Subcutaneous abdominal adipose tissue (tissue), 5 donors: ENCODE data around the gene MAP7D1.

Source experiments
- H3K27ac ChIP-seq: one replicate; pipeline ENCODE4 v1.7.0; 2013; ENCODE audit warnings: low read depth, mild to moderate bottlenecking, inconsistent platforms, low read length, moderate library complexity
- H3K27me3 ChIP-seq, 5 donors: one replicate each; pipeline ENCODE4 v1.7.0; 2013; ENCODE audit warnings: low read length in 5 of 5, inconsistent platforms in 1 of 5; ENCODE audit not compliant: control insufficient read depth in 5 of 5, insufficient read depth in 4 of 5
- H3K36me3 ChIP-seq, 5 donors: one replicate each; pipeline ENCODE4 v1.7.0; 2013; ENCODE audit warnings: low read length in 5 of 5; ENCODE audit not compliant: control insufficient read depth in 5 of 5, insufficient read depth in 5 of 5
- H3K4me1 ChIP-seq, 5 donors: one replicate each; pipeline ENCODE4 v1.7.0; 2013; ENCODE audit warnings: low read length in 5 of 5, mild to moderate bottlenecking in 3 of 5, moderate library complexity in 1 of 5; ENCODE audit not compliant: control insufficient read depth in 5 of 5, insufficient read depth in 5 of 5
- H3K4me3 ChIP-seq, 5 donors: one replicate each; pipeline ENCODE4 v1.7.0; 2013; ENCODE audit warnings: low read length in 5 of 5, low read depth in 1 of 5
- H3K9ac ChIP-seq, 5 donors: one replicate each; pipeline ENCODE4 v1.7.0; 2013; ENCODE audit warnings: low read length in 5 of 5, mild to moderate bottlenecking in 4 of 5, moderate library complexity in 3 of 5
- H3K9me3 ChIP-seq, 5 donors: one replicate each; pipeline ENCODE4 v1.7.0; 2013; ENCODE audit warnings: low read length in 5 of 5; ENCODE audit not compliant: control insufficient read depth in 5 of 5
- donor health status: healthy.
- donor health status: healthy.
- donor health status: healthy.
- donor health status: healthy.
- donor health status: healthy.

The MAP7D1 gene

GRCh38 chr1:36175137-36176095 is 19.5 kb downstream of the MAP7D1 start:
- H3K9ac ChIP-seq, result no peak overlapping the region
- no peaks in the 10 kb centered on the region for H3K27me3 ChIP-seq
- peaks cover 0 to 24% (median 5%) of the 10 kb centered on the region in 5 donors for H3K4me1 ChIP-seq
- H3K36me3 ChIP-seq, result peaks cover 9 to 100% (median 96%) of the 10 kb centered on the region in 5 donors
- peak overlapping the region; percentile 30 for H3K27ac ChIP-seq
- no peak overlapping the region for H3K4me3 ChIP-seq
- H3K9me3 ChIP-seq, result no peaks in the 10 kb centered on the region

- Histone ChIP-seq H3K9me3 (no peaks in the 10 kb centered on the region), H3K9ac (no peak overlapping the region), H3K4me1 (peaks cover 0 to 16% (median 5%) of the 10 kb centered on the region in 5 donors), H3K27me3 (no peaks in the 10 kb centered on the region), H3K4me3 (no peak overlapping the region), H3K27ac (peak overlapping the region; percentile 9), H3K36me3 (peaks cover 9 to 100% (median 96%) of the 10 kb centered on the region in 5 donors)
Observed at GRCh38 chr1:36176106-36176949, 20.4 kb downstream of the MAP7D1 start.

GRCh38 chr1:36177589-36178431 is 21.9 kb downstream of the MAP7D1 start:
- H3K9ac ChIP-seq, result no peak overlapping the region
- H3K36me3 ChIP-seq, result peaks cover 7 to 90% (median 86%) of the 10 kb centered on the region in 5 donors

GRCh38 chr1:36178471-36179219 is 22.7 kb downstream of the MAP7D1 start:
- peaks cover 0 to 21% (median 13%) of the 10 kb centered on the region in 5 donors for H3K4me1 ChIP-seq
- no peaks in the 10 kb centered on the region for H3K9me3 ChIP-seq
- peaks cover 4 to 82% (median 78%) of the 10 kb centered on the region in 5 donors for H3K36me3 ChIP-seq
- H3K4me3 ChIP-seq, result no peak overlapping the region
- no peaks in the 10 kb centered on the region for H3K27me3 ChIP-seq
- no peak overlapping the region for H3K9ac ChIP-seq
- H3K27ac ChIP-seq, result no peak overlapping the region

More at GRCh38 chr1:36177589-36178431, 21.9 kb downstream of the MAP7D1 start:
- peak overlapping the region; percentile 9 for H3K27ac ChIP-seq
- H3K4me1 ChIP-seq, result peaks cover 0 to 18% (median 5%) of the 10 kb centered on the region in 5 donors
- H3K4me3 ChIP-seq, result no peak overlapping the region
- no peaks in the 10 kb centered on the region for H3K27me3 ChIP-seq
- H3K9me3 ChIP-seq, result no peaks in the 10 kb centered on the region

GRCh38 chr1:36179220-36179600 is 23.2 kb downstream of the MAP7D1 start:
- peaks cover 0 to 21% (median 14%) of the 10 kb centered on the region in 5 donors for H3K4me1 ChIP-seq
- H3K9me3 ChIP-seq, result no peaks in the 10 kb centered on the region
- H3K27me3 ChIP-seq, result no peaks in the 10 kb centered on the region
- no peak overlapping the region for H3K27ac ChIP-seq
- peaks cover 0 to 76% (median 72%) of the 10 kb centered on the region in 5 donors for H3K36me3 ChIP-seq
- no peak overlapping the region for H3K4me3 ChIP-seq
- no peak overlapping the region for H3K9ac ChIP-seq

- Histone ChIP-seq H3K27ac (no peak overlapping the region), H3K36me3 (peaks cover 0 to 41% (median 38%) of the 10 kb centered on the region in 5 donors), H3K27me3 (no peaks in the 10 kb centered on the region), H3K4me3 (no peak overlapping the region), H3K9ac (peak overlapping the region in 2 of 5 donors; percentile 28 to 35), H3K4me1 (peaks cover 2 to 19% (median 16%) of the 10 kb centered on the region in 5 donors), H3K9me3 (no peaks in the 10 kb centered on the region)
Observed at GRCh38 chr1:36182734-36183133, 26.8 kb downstream of the MAP7D1 start.

- peak overlapping the region in 1 of 5 donors; percentile 28 for H3K9ac ChIP-seq
- no peaks in the 10 kb centered on the region for H3K9me3 ChIP-seq
- no peaks in the 10 kb centered on the region for H3K27me3 ChIP-seq
- peaks cover 0 to 35% (median 32%) of the 10 kb centered on the region in 5 donors for H3K36me3 ChIP-seq
- peaks cover 7 to 23% (median 20%) of the 10 kb centered on the region in 5 donors for H3K4me1 ChIP-seq
- H3K27ac ChIP-seq, result no peak overlapping the region
- no peak overlapping the region for H3K4me3 ChIP-seq
Observed at GRCh38 chr1:36183309-36183856, 27.4 kb downstream of the MAP7D1 start.

GRCh38 chr1:36187800-36188593 is 32.0 kb downstream of the MAP7D1 start:
- Histone ChIP-seq H3K9me3 (no peaks in the 10 kb centered on the region), H3K4me3 (peak overlapping the region in 1 of 5 donors; percentile 3), H3K27ac (peak overlapping the region; percentile 89), H3K9ac (peak overlapping the region in 4 of 5 donors; percentile 36 to 65 (median 51)), H3K4me1 (peaks cover 7 to 20% (median 18%) of the 10 kb centered on the region in 5 donors), H3K36me3 (no peaks in the 10 kb centered on the region), H3K27me3 (no peaks in the 10 kb centered on the region)
